ENCODE results near the gene HADHA.
"Not testable (repeated sequence)": the region's sequence is repeated elsewhere in the genome, so short reads cannot be mapped to it uniquely, and the experiment has no call there.

- TF ChIP-seq CTCF (IDR thresholded peaks at IDR 0.05; ENCODE audit: insufficient read depth, low read depth, low read length); EZH2 (IDR thresholded peaks at IDR 0.05; ENCODE audit: insufficient read depth, low read length): not testable (repeated sequence)
Measured at GRCh38 chr2:26258836-26259235, 14.4 kb upstream of the HADHA start.

Data from astrocyte (in vitro differentiated cells and primary cell).